ENCODE results near the gene SUGCT.
"Not testable (repeated sequence)": the region's sequence is repeated elsewhere in the genome, so short reads cannot be mapped to it uniquely, and the experiment has no call there.

- not testable (repeated sequence) for TF ChIP-seq CTCF, POLR2A, POLR2AphosphoS5 (IDR thresholded peaks at IDR 0.05)
These were observed 17.6 kb upstream of the SUGCT start for GRCh38 chr7:40117199-40117598.

Data from stomach (tissue), 4 donors.